Lung (tissue), 12 donors: ENCODE data around the gene S100PBP. TPM values are rescaled to one million over a fixed set of nuclear protein-coding genes. Genes with fewer than 3 reads are reported as not detected.
"Not testable (repeated sequence)": the region's sequence is repeated elsewhere in the genome, so short reads cannot be mapped to it uniquely, and the experiment has no call there.

Source experiments
- ATAC-seq: fragments of 200-7000 bp; cut with Tn5 transposase; one replicate; pipeline ENCODE4 v1.9.1; 2020; ENCODE audit warnings: moderate number of reproducible peaks; ENCODE audit not compliant: insufficient read depth, low FRiP score
- DNase-seq, 3 donors: peaks; one replicate each; pipeline ENCODE4 v3.0.0-alpha.2; 2013 to 2017
- H3K27ac ChIP-seq, 2 donors: one replicate each; pipeline ENCODE4 v1.5.1; 2013; ENCODE audit warnings: mild to moderate bottlenecking in 2 of 2, moderate library complexity in 2 of 2, control low read depth in 1 of 2, inconsistent platforms in 1 of 2, low read depth in 1 of 2, low read length in 1 of 2
- H3K27me3 ChIP-seq, 3 donors: one replicate each; pipeline ENCODE4 v1.5.1; 2013; ENCODE audit warnings: low read length in 2 of 3; ENCODE audit not compliant: control insufficient read depth in 3 of 3, insufficient read depth in 3 of 3
- H3K36me3 ChIP-seq, 4 donors: one replicate each; pipeline ENCODE4 v1.5.1; 2013; ENCODE audit warnings: low read length in 4 of 4, mild to moderate bottlenecking in 1 of 4, moderate library complexity in 1 of 4; ENCODE audit not compliant: control insufficient read depth in 4 of 4, insufficient read depth in 4 of 4
- H3K4me1 ChIP-seq, 5 donors: one replicate each; pipeline ENCODE4 v1.5.1; 2013; ENCODE audit warnings: low read length in 5 of 5, mild to moderate bottlenecking in 2 of 5, moderate library complexity in 1 of 5; ENCODE audit not compliant: control insufficient read depth in 5 of 5, insufficient read depth in 5 of 5
- H3K4me3 ChIP-seq: one replicate; pipeline ENCODE4 v1.5.1; 2013; ENCODE audit warnings: mild to moderate bottlenecking, control low read depth, moderate library complexity
- H3K9ac ChIP-seq, 2 donors: one replicate each; pipeline ENCODE4 v1.5.1; 2013; ENCODE audit warnings: low read length in 2 of 2, control low read depth in 1 of 2; ENCODE audit not compliant: insufficient read depth in 1 of 2
- H3K9me3 ChIP-seq, 4 donors: one replicate each; pipeline ENCODE4 v1.5.1; 2013; ENCODE audit warnings: low read length in 3 of 4, mild to moderate bottlenecking in 1 of 4, moderate library complexity in 1 of 4; ENCODE audit not compliant: control insufficient read depth in 4 of 4, insufficient read depth in 3 of 4
- WGBS, 2 donors: extraction: QIAGEN DNeasy Blood & Tissue Kit; methylation state at CpG; one replicate each; pipeline ENCODE4 v1.1.7; 2013; 5-methylcytosine and 5-hydroxymethylcytosine counted together
- polyA plus RNA-seq, 2 donors: library from polyadenylated mRNA; stranded (reverse); fragments of 200-250 nt; gene quantifications; one replicate each; pipeline ENCODE4 v1.2.1, GENCODE V29; 2013
- total RNA-seq, 2 donors: library from RNA; depleted of rRNA in 1 of 2; stranded (reverse); fragments of >200 nt in 1 of 2; gene quantifications; one replicate each; pipeline ENCODE4 v1.2.1, GENCODE V29; 2014 to 2021
- TF ChIP-seq, protein P1 (sequence below): IDR thresholded peaks from 2 replicates; pipeline ENCODE4 v1.5.1; 2012; ENCODE audit warnings: mild to moderate bottlenecking; ENCODE audit errors: control extremely low read depth, extremely low read depth
- donor health status: control.
- donor health status: control.
- donor health status: Bipolar disorder and iron deficiency.
- donor health status: healthy.
- donor health status: DM: yes; HTN: yes; CAD: no.

The S100PBP gene
- total and polyA plus RNA-seq, 4 donors = 7.4 to 56.6 (median 20.9) TPM

DNA sequence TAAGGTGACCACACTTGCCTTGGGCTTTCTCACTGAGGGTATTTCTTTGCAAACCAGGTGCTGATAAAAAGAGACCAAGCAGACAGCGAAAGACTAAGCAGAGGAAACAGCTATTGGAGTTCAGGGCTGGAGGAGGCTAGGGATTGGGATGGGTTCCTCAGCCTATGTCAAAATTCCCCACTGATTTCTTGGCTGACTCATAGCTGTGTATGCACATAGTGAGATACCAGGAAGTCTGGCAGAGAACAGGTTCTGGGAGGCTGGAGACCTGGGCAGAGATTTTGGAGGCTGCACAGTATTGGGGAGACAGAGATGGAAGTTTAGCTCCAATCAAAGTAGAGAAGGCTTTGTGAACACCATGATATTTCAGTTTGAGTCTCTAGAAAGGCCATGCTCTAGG, 25.6 kb upstream of the S100PBP start:
- Histone ChIP-seq H3K36me3 (peaks cover 8 to 24% (median 18%) of the 10 kb centered on the region in 4 donors), H3K9ac (no peak overlapping the region), H3K27me3 (no peaks in the 10 kb centered on the region), H3K4me1 (no peaks in the 10 kb centered on the region), H3K9me3 (no peaks in the 10 kb centered on the region), H3K4me3 (no peak overlapping the region), H3K27ac (no peak overlapping the region)
- ATAC-seq (no peak), DNase-seq (no peak)
- TF ChIP-seq, protein P1, sequence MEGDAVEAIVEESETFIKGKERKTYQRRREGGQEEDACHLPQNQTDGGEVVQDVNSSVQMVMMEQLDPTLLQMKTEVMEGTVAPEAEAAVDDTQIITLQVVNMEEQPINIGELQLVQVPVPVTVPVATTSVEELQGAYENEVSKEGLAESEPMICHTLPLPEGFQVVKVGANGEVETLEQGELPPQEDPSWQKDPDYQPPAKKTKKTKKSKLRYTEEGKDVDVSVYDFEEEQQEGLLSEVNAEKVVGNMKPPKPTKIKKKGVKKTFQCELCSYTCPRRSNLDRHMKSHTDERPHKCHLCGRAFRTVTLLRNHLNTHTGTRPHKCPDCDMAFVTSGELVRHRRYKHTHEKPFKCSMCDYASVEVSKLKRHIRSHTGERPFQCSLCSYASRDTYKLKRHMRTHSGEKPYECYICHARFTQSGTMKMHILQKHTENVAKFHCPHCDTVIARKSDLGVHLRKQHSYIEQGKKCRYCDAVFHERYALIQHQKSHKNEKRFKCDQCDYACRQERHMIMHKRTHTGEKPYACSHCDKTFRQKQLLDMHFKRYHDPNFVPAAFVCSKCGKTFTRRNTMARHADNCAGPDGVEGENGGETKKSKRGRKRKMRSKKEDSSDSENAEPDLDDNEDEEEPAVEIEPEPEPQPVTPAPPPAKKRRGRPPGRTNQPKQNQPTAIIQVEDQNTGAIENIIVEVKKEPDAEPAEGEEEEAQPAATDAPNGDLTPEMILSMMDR = no peak
- 90 to 97% methylated on average over 1 of the region's 1 CpG for WGBS, 2 donors

DNA sequence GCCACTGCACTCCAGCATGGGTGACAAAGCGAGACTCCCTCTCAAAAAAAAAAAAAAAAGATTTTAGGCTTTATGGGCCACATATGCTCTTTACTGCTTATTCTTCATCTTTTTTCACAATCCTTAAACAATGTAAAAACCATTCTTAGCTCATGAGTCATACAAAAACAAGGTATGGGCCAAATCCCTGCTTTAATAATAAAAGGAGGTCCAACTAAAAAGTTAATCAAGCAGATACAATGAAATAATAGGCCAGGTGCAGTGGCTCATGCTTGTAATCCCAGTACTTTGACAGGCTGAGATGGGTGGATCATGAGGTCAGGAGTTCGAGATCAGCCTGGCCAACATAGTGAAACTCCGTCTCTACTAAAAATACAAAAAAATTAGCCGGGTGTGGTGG, 21.7 kb upstream of the S100PBP start:
- WGBS, 2 donors = 97 to 98% methylated on average over 4 of the region's 4 CpGs
- DNase-seq = not testable (repeated sequence)

DNA sequence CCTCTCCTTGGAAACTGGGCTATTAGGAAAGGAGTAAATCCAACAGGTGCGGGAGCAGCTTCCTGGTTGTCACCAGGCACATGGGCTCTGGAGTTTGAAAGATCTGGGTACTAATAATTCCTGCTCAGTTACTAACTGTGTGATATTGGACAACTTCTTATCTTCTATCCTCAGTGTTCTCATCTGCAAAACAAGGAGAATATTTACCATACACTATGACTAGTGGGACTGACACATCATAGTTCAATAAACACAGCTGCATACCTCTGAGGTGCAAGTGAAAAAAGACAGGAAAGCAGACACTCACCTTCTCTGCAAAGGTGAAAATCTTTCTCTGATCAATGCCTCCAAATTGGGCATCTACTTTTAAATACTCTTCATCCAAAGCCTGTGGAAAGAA, 20.0 kb upstream of the S100PBP start:
- H3K4me3 ChIP-seq = no peak overlapping the region
- H3K9ac ChIP-seq = no peak overlapping the region
- ATAC-seq (no peak), DNase-seq (no peak)
- no peaks in the 10 kb centered on the region for H3K9me3 ChIP-seq
- WGBS, 2 donors = 90 to 95% methylated on average over 1 of the region's 1 CpG
- H3K36me3 ChIP-seq = peaks cover 4 to 32% (median 17%) of the 10 kb centered on the region in 4 donors
- TF ChIP-seq, protein P1 = no peak
- H3K27me3 ChIP-seq = no peaks in the 10 kb centered on the region
- no peaks in the 10 kb centered on the region for H3K4me1 ChIP-seq
- H3K27ac ChIP-seq = no peak overlapping the region

More for the DNA sequence above, 21.7 kb upstream of the S100PBP start:
- not testable (repeated sequence) for H3K27me3 ChIP-seq, ATAC-seq, H3K9me3 ChIP-seq, H3K27ac ChIP-seq, H3K4me1 ChIP-seq, H3K4me3 ChIP-seq, H3K9ac ChIP-seq
- peaks cover 5 to 33% (median 20%) of the 10 kb centered on the region in 4 donors for H3K36me3 ChIP-seq

DNA sequence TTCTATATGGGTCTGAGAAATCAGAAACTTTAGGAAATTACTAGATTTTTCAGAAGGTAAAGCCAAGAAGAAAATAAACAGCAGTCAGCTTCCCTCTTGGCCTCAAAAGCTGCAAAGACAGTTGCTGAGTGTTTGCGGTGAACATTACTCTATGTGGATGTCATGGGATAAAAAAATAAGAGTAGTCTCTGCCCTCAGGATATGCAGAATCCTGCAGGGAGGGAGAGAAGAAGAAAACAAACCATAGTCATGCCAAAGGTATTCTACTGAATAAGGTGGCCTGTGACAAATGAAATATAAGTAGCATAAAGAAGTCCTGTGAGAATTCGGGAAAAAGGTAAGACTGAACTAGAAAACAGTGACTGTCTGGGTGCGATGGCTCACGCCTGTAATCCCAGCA, 19.3 kb upstream of the S100PBP start:
- Histone ChIP-seq H3K36me3 (peaks cover 6 to 34% (median 18%) of the 10 kb centered on the region in 4 donors), H3K9ac (no peak overlapping the region)
- ATAC-seq = no peak

More for the DNA sequence above, 19.3 kb upstream of the S100PBP start:
- Histone ChIP-seq H3K4me1 (no peaks in the 10 kb centered on the region), H3K9me3 (no peaks in the 10 kb centered on the region), H3K4me3 (no peak overlapping the region), H3K27ac (no peak overlapping the region), H3K27me3 (no peaks in the 10 kb centered on the region)
- TF ChIP-seq, protein P1 = no peak
- 96% methylated on average over 4 of the region's 4 CpGs for WGBS, 2 donors
- no peak for DNase-seq
